GM18909 (cell line): Measurements from ENCODE around the gene ZDHHC15.
"Not testable (repeated sequence)": the region's sequence is repeated elsewhere in the genome, so short reads cannot be mapped to it uniquely, and the experiment has no call there.

ENCODE experiments used
- ATAC-seq: cut with Tn5 transposase; IDR thresholded peaks from one replicate; pipeline ENCODE4 v1.9.1; 2021; ENCODE audit warnings: mild to moderate bottlenecking; ENCODE audit not compliant: unreplicated experiment, poor library complexity

ZDHHC15 gene, protein sequence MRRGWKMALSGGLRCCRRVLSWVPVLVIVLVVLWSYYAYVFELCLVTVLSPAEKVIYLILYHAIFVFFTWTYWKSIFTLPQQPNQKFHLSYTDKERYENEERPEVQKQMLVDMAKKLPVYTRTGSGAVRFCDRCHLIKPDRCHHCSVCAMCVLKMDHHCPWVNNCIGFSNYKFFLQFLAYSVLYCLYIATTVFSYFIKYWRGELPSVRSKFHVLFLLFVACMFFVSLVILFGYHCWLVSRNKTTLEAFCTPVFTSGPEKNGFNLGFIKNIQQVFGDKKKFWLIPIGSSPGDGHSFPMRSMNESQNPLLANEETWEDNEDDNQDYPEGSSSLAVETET

DNA sequence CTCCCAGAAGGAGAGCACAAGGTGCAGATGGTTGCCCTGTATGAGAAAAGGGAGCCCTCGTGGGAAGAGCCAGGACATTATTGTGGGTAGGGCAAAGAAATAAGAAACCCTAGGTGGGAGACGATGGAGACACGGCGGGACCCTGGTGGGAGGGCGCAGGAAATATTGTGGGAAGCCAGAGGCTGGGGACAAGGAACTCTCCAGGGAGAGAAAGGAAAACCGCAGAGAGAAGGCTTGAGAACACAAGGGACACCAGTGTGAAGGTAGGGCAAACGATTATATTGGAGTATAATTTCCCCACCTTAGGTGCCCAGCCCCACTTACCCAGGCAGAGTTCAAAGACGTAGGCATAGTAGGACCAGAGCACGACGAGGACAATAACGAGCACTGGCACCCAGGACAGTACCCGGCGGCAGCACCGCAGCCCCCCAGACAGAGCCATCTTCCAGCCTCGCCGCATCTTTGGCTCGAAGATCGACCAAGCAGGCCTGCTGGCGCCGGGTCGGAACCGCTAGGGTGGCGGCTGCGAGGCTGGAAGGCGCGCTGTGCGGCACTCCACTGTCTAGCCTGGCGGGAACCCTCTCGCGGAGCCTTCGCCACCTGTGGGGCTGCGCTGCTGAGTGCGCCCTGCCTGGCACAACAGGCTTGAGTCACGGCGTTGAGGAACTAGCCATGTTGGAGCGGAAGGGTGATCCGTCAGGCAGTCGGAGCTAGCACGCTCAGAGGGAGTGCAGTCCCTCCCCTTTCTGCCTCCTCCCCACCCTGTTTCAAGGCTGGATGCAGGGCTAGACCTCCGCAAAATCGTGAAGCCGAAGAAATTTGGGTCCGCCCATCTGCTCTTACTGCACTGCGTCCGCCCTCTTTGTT lies at the start of gene ZDHHC15:
ZDHHC15 (minus strand) TSS at position 473 of the 867 bp plus-strand sequence; CDS start at position 460, 13 bp downstream.
- no peak for ATAC-seq

GRCh38 chrX:75560544-75560943 lies 37.7 kb upstream of the ZDHHC15 start:
- ATAC-seq = not testable (repeated sequence)

- ATAC-seq = no peak
These were observed 24.9 kb upstream of the ZDHHC15 start for GRCh38 chrX:75547783-75548182.

DNA sequence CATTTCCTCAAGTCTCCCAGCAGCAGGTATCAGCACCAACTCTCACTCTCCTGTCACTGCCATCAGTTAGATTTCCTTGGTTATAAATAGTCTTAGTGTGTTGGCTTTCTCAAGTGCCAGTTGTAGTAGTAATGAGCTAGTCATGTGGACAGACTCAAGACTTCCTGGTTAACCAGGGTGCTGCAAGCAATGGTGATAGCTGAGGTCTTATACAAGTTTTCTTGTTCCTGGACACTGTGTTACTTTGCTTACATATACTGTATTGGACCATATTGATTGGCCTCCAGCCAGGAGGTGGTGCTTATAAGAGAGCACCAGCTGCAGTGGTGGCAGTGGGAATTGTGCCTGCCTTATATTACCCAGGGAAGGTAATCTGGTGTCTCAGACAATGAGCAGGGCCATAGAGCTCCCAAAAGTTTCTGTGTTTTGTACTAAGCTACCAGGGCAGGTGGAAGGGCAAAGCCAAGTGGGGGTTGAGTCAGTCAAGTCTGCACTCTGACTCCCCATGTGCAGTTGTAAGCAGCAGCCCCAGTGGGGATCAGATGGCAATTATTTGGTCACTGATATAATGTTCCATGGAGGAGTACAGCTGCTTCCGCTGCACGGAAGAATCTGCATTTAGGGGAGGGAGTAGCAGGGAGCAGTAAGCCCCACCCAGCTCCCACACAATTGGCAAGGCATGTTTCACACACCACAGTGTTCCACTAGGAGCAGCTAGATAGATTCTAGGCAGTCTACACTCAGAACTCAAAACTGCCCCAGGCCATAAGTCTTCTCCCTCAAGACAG lies 24.1 kb upstream of the ZDHHC15 start:
- ATAC-seq = no peak

GRCh38 chrX:75544786-75545185 lies 21.9 kb upstream of the ZDHHC15 start:
- ATAC-seq = no peak

DNA sequence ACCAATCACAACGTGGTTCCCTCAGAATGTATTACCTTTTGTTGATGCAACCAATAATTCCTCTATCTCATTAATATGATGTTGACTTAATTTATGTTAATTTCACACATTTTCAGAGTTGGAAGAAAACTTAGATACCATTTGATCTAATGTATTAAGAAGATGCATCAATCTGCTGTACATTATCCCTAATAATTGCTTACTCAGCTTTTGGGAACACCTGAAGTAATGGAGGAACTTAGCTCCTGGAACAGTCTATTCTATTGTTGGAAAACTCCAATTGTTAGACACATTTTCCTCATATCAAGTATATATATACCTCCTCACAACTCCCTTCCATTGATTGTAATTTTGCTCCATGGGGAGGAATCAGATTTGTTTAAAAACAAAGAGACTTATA lies 38.9 kb downstream of the ZDHHC15 start:
- ATAC-seq = no peak

DNA sequence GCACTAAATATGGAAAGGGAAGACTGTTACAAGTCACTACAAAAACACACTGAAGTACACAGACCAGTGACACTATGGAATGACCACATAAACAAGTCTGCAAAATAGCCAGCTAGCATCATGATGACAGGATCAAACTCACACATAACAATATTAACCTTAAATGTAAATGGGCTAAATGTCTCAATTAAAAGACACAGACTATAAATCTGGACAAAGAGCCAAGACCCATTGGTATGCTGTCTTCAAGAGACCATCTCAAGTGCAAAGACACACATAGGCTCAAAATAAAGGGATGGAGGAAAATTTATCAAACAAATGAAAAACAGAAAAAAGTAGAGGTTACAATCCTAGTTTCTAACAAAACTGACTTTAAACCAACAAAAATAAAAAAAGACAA lies 61.1 kb downstream of the ZDHHC15 start:
- not testable (repeated sequence) for ATAC-seq

DNA sequence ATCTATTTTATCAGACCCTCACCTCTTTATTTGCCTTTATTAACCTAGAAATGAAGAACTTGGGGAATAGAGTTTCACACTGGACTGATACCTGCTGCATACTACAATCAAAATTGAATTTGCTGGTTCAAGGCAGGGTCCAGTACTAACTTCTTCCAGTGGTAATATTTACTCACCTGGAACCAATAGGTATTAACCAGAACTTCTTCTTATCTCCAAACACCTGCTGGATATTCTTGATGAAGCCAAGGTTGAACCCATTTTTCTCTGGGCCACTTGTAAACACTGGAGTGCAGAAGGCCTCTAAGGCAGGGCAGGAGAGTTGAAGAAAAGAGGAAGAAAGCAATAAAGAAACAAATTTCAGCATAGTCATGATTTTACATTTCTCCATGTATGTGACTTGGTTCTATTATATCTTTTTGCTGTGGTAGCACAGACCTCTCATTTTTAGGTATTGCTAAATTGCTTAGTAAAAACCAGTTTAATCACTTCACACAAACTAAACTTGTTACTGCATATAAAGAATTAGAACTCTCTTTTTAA lies 101.1 kb downstream of the ZDHHC15 start:
- no peak for ATAC-seq

- ATAC-seq = not testable (repeated sequence)
These were observed 115.7 kb downstream of the ZDHHC15 start for GRCh38 chrX:75407153-75407552.

DNA sequence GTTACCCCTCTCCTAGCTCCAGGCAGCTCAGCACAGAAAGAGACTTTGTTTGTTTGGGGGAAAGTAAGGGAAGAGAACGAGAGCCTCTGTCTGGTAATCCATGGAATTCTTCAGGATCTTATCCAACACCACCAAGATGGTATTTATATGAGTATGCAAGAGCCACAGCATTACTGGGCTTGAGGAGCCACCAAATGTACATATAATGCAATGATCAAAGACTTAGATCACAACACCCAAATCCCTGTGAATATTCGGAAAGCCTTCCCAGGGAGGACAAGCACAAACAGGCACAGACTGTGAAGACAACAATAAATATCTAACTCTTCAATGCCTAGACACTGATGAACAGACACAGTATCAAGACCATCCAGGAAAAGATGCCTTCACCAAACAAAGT lies 132.4 kb downstream of the ZDHHC15 start:
- no peak for ATAC-seq

DNA sequence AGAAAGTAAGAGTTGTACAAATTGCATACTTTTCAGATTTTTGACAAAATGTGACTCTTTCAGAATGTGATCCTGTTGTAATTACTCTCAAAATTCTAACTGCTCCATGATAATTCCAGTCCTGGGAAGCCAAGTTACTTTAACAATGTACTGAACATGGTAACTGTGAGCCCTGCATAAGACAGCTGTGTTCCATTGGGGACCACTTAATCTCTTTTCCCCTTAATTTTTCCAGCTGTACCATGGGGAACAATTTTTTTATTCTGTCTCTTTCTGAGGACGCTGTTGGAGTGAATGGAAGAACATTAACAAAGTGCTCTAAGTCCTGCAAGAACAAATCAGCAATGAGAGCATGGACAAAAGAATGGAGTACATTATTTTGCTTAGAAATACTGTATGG lies 153.1 kb downstream of the ZDHHC15 start:
- ATAC-seq = no peak

DNA sequence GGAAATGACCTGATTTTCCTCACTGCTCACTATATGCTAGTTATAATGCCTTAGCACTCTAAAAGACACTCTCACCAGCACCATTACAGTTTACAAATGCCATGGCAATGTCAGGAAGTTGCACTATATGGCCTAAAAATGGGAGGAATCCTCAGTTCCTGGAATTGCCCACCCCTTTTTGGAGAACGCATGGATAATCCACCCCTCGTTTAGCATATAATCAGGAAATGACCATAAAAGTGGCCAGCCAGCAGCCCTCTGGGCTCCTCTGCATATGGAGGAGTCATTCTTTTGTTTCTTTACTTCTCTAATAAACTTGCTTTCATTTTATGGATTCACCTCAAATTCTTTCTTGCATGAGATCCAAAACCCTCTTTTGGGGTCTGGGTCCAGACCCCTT lies 156.0 kb downstream of the ZDHHC15 start:
- ATAC-seq = no peak

DNA sequence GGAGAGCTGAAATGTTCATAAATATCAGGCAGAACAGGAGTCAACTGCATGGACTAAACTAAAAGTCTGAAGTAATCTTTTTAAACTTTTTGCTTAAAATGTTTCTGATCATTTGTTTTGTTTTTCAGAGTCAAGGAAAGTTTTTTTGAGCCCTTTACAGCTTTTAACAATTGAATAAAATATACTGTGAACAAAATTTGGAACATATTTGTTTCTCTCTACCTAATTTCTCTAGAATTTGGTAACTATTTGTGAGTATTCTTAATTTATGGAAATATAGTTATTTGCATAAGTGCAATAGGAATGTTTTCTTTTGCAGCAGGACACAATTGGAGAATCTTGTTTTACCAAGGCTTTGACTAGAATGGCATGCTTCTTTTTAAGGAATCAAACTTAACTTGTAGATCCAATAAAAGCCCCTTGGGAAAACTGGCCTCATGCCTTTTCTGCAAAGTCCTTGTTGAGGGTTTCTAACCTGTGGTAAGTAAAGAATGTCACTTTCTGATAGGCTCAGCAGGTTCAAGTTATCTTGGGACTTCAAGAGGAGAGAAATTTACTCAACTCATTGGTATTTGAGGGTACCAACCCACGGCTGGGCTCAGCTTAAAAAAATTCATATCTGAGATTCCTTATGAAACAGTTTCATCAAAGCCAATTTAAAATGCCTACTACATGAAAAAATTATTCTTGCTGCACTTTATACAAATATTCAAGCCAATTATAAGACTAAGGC lies 157.4 kb downstream of the ZDHHC15 start:
- ATAC-seq = no peak

DNA sequence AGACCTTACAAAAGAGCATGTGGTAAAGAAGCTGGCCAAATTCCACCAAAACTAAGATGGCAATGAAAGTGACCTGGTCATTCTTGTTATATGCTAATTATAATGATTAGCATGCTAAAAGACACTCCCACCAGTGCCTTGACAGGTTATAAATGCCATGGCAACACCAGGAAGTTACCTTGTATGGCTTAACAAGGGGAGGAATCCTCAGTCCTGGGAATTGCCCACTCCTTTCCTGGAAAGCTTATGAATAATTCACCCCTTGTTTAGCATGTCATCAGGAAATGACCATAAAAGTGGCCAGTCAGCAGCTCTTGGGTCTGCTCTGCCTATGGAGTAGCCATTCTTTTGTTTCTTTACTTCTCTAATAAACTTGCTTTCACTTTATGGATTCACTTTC lies 161.0 kb downstream of the ZDHHC15 start:
- no peak for ATAC-seq

GRCh38 chrX:75348601-75349000 lies 174.2 kb downstream of the ZDHHC15 start:
- ATAC-seq = not testable (repeated sequence)

- no peak for ATAC-seq
These were observed 185.3 kb downstream of the ZDHHC15 start for GRCh38 chrX:75337525-75337924.

- no peak for ATAC-seq
These were observed 187.7 kb downstream of the ZDHHC15 start for GRCh38 chrX:75335127-75335458.

GRCh38 chrX:75334407-75335126 lies 188.3 kb downstream of the ZDHHC15 start:
- ATAC-seq = not testable (repeated sequence)

DNA sequence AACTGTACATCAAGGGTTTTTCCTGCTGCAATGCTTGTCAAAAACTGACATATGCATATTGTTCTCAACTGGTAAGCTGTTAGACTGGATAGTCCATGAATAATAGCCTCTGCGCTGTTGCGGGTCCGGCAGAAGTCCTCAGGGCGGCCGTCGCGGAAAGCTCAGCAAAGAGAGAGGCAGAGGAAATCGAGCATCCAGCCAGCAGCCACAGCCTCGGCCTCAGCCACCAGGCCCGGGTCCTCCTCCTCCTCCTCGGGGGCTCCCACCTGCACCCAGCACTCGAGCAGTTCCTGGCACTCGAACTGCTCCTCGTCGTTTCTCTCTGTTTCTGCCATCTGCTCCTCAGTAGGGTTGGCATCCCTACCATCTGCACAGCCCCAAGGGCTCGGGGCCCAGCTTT lies 195.2 kb downstream of the ZDHHC15 start:
- ATAC-seq = no peak
